Spinal cord (tissue), 10 donors: ENCODE results near the gene SARS1. TPM values are rescaled to one million over a fixed set of nuclear protein-coding genes. Genes with fewer than 3 reads are reported as not detected.

Experiments
- DNase-seq, 6 donors: peaks; one replicate each; pipeline versions ENCODE4 v3.0.0 to v3.0.0-alpha.2; 2013 to 2015; ENCODE audit warnings: low spot score in 6 of 6, low read depth in 4 of 6
- H3K27ac ChIP-seq: one replicate; pipeline ENCODE4 v1.5.1; 2013; ENCODE audit warnings: low read depth, low read length, control low read depth
- H3K27me3 ChIP-seq: one replicate; pipeline ENCODE4 v1.6.1; 2013; ENCODE audit warnings: low read length; ENCODE audit not compliant: control insufficient read depth, insufficient read depth
- H3K36me3 ChIP-seq: one replicate; pipeline ENCODE4 v1.6.1; 2013; ENCODE audit warnings: low read length; ENCODE audit not compliant: control insufficient read depth, insufficient read depth
- H3K4me1 ChIP-seq: one replicate; pipeline ENCODE4 v1.6.1; 2013; ENCODE audit warnings: low read length; ENCODE audit not compliant: control insufficient read depth, insufficient read depth
- H3K4me3 ChIP-seq: one replicate; pipeline ENCODE4 v1.5.1; 2013; ENCODE audit warnings: low read depth, low read length, control low read depth
- H3K9me3 ChIP-seq: one replicate; pipeline ENCODE4 v1.6.1; 2013; ENCODE audit warnings: low read length; ENCODE audit not compliant: control insufficient read depth, insufficient read depth
- WGBS: methylation state at CpG from one replicate; pipeline ENCODE4 v1.1.5; 2013; ENCODE audit warnings: missing lambda C conversion rate; ENCODE audit not compliant: insufficient coverage; 5-methylcytosine and 5-hydroxymethylcytosine counted together
- polyA plus RNA-seq, 2 donors: library from polyadenylated mRNA; unstranded; fragments of 120-200 nt; gene quantifications; one replicate each; pipeline ENCODE4 v1.2.1, GENCODE V29; 2013; ENCODE audit not compliant: insufficient read length in 2 of 2
- total RNA-seq, 2 donors: library from RNA; depleted of rRNA in 1 of 2; stranded (reverse); fragments of 120-200 nt in 1 of 2; fragments of >200 nt in 1 of 2; gene quantifications; one replicate each; pipeline versions ENCODE4 v1.2.3 to v1.2.4, GENCODE V29; 2013 to 2014
- donor health status: healthy.

Gene SARS1
- total and polyA plus RNA-seq, 4 donors: 127 to 164 (median 156) TPM

- H3K27ac ChIP-seq: no peak overlapping the region
- no peak for DNase-seq
- H3K4me1 ChIP-seq: peaks cover 42% of the 10 kb centered on the region
Observed at GRCh38 chr1:109247401-109248365, 34.0 kb downstream of the SARS1 start.

GRCh38 chr1:109248444-109248796 lies 34.7 kb downstream of the SARS1 start:
- 96% methylated on average over 6 of the region's 7 CpGs for WGBS
- Histone ChIP-seq H3K4me1 (peaks cover 44% of the 10 kb centered on the region), H3K9me3 (no peaks in the 10 kb centered on the region), H3K36me3 (peaks cover 31% of the 10 kb centered on the region), H3K27me3 (no peaks in the 10 kb centered on the region), H3K27ac (no peak overlapping the region), H3K4me3 (no peak overlapping the region)
- no peak for DNase-seq

More at GRCh38 chr1:109247401-109248365, 34.0 kb downstream of the SARS1 start:
- H3K27me3 ChIP-seq: no peaks in the 10 kb centered on the region
- H3K9me3 ChIP-seq: no peaks in the 10 kb centered on the region
- 76% methylated on average over 2 of the region's 8 CpGs for WGBS
- no peak overlapping the region for H3K4me3 ChIP-seq
- peaks cover 24% of the 10 kb centered on the region for H3K36me3 ChIP-seq

- peaks cover 35% of the 10 kb centered on the region for H3K36me3 ChIP-seq
- H3K27me3 ChIP-seq: no peaks in the 10 kb centered on the region
- H3K4me3 ChIP-seq: peak within 1 kb of the TSS; percentile 35
- peak in 3 of 6 donors; percentile 64 to 92 (median 92) for DNase-seq
- peaks cover 50% of the 10 kb centered on the region for H3K4me1 ChIP-seq
- 4% methylated on average over 45 of the region's 49 CpGs for WGBS
- no peak within 1 kb of the TSS for H3K27ac ChIP-seq
- no peaks in the 10 kb centered on the region for H3K9me3 ChIP-seq
Observed at GRCh38 chr1:109248797-109249629, 35.3 kb downstream of the SARS1 start, which contains the start of gene CELSR2. TSS of gene CELSR2 (plus strand) at chr1:109249539. CDS start at chr1:109250080, 541 bp downstream.

- peaks cover 58% of the 10 kb centered on the region for H3K4me1 ChIP-seq
- under 1% methylated on average over 79 of the region's 80 CpGs for WGBS
- peak in 1 of 6 donors; percentile 37 for DNase-seq
Observed at GRCh38 chr1:109249654-109250401, 36.1 kb downstream of the SARS1 start.

GRCh38 chr1:109250454-109251276 lies 36.9 kb downstream of the SARS1 start:
- H3K4me1 ChIP-seq: peaks cover 67% of the 10 kb centered on the region
- no peaks in the 10 kb centered on the region for H3K9me3 ChIP-seq
- peaks cover 50% of the 10 kb centered on the region for H3K36me3 ChIP-seq
- H3K27me3 ChIP-seq: no peaks in the 10 kb centered on the region
- WGBS: 82% methylated on average over 32 of the region's 33 CpGs
- DNase-seq: no peak
- peak overlapping the region; percentile 35 for H3K4me3 ChIP-seq
- H3K27ac ChIP-seq: no peak overlapping the region

More at GRCh38 chr1:109249654-109250401, 36.1 kb downstream of the SARS1 start:
- Histone ChIP-seq H3K27ac (no peak overlapping the region), H3K27me3 (no peaks in the 10 kb centered on the region), H3K4me3 (peak overlapping the region; percentile 35), H3K9me3 (no peaks in the 10 kb centered on the region), H3K36me3 (peaks cover 41% of the 10 kb centered on the region)

GRCh38 chr1:109251277-109252166 lies 37.8 kb downstream of the SARS1 start:
- no peak for DNase-seq
- H3K36me3 ChIP-seq: peaks cover 57% of the 10 kb centered on the region
- no peaks in the 10 kb centered on the region for H3K27me3 ChIP-seq
- H3K4me3 ChIP-seq: no peak overlapping the region
- no peak overlapping the region for H3K27ac ChIP-seq
- 95% methylated on average over 29 of the region's 32 CpGs for WGBS
- H3K4me1 ChIP-seq: peaks cover 74% of the 10 kb centered on the region
- H3K9me3 ChIP-seq: no peaks in the 10 kb centered on the region

- Histone ChIP-seq H3K4me3 (no peak overlapping the region), H3K9me3 (no peaks in the 10 kb centered on the region), H3K4me1 (peaks cover 80% of the 10 kb centered on the region), H3K27ac (no peak overlapping the region), H3K27me3 (no peaks in the 10 kb centered on the region), H3K36me3 (peaks cover 58% of the 10 kb centered on the region)
- DNase-seq: no peak
- 95% methylated on average over 31 of the region's 31 CpGs for WGBS
Observed at GRCh38 chr1:109252167-109252892, 38.6 kb downstream of the SARS1 start.
